ENCODE results near the gene PCBP1. TPM values are rescaled to one million over a fixed set of nuclear protein-coding genes. Genes with fewer than 3 reads are reported as not detected.

PCBP1 gene
- total and polyA plus RNA-seq, 12 donors = 32.8 to 511 (median 309) TPM

- DNase-seq = no peak
- no peak for TF ChIP-seq CTCF (IDR thresholded peaks at IDR 0.05)
- TF ChIP-seq POLR2A (IDR thresholded peaks at IDR 0.05) = no peak
- Histone ChIP-seq H3K9me3 (replicated peaks in 1 of 3) (no peaks in the 10 kb centered on the region), H3K27me3 (no peaks in the 10 kb centered on the region), H3K27ac (peak overlapping the region in 2 of 5 donors; percentile 34 to 53), H3K4me3 (no peak overlapping the region), H3K36me3 (replicated peaks in 1 of 2) (peaks cover 0 to 33% of the 10 kb centered on the region in 2 donors), H3K4me1 (replicated peaks in 1 of 2) (peaks cover 0 to 18% of the 10 kb centered on the region in 2 donors)
- intact Hi-C loops (cut with DNase I) = loop anchor here in 1 of 2 donors (10.0 kb wide), 1 partner anchor 111 kb away; no protein-coding TSS in a partner anchor
- WGBS, 4 donors = 88 to 95% (median 90%) methylated on average over 2 of the region's 2 CpGs
Measured at GRCh38 chr2:70045932-70046331, 41.3 kb upstream of the PCBP1 start.

DNA sequence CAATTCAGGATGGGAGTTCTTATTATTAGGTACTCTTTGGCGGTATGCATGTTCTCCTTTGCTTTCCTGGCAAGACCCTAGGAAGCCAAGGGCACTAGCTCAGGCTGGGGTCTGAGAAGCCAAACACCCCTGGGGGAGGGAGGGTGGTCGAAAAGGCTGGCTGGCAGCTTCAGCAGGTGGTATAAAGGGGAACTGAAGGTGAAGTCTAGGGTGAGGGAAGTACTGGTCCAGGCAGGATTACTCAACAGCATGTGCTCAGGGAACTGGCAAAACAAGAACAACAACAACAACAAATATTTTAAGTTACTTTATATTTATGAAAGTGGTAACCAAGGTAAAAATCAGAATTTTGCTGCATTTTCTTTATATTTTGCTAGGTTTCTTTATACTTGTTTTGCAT lies 40.7 kb upstream of the PCBP1 start:
- DNase-seq = no peak
- Histone ChIP-seq H3K4me3 (no peak overlapping the region), H3K9me3 (replicated peaks in 1 of 3) (no peaks in the 10 kb centered on the region), H3K27ac (peak overlapping the region in 2 of 5 donors; percentile 34 to 53), H3K27me3 (no peaks in the 10 kb centered on the region), H3K36me3 (replicated peaks in 1 of 2) (peaks cover 0 to 35% of the 10 kb centered on the region in 2 donors), H3K4me1 (replicated peaks in 1 of 2) (peaks cover 0 to 18% of the 10 kb centered on the region in 2 donors)
- intact Hi-C loops (cut with DNase I) = loop anchor here in 1 of 2 donors (10.0 kb wide), 1 partner anchor 112 kb away; no protein-coding TSS in a partner anchor
- TF ChIP-seq CTCF (IDR thresholded peaks at IDR 0.05) = no peak
- no peak for TF ChIP-seq POLR2A (IDR thresholded peaks at IDR 0.05)
- 55 to 83% (median 71%) methylated on average over 2 of the region's 2 CpGs for WGBS, 4 donors

DNA sequence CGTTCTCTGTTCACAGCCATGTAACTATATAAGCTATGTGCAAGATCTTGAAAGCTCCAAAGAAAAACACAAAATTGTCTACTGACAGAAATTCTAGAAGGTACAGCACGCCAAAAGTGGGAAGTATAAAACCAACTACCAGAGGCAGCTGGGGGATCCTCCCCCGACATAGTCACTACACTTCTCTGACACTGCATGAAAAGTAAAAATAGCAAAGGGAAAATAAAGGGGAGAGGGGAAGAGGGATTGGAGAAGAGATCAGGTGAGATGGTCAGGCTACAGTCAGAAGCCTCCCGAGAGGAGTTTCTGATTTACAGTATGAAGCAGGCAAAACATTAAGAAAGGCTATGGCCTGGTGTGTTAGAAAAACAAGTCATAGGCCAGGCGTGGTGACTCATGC lies 39.8 kb upstream of the PCBP1 start:
- 75 to 88% (median 82%) methylated on average over 5 of the region's 5 CpGs for WGBS, 4 donors
- H3K36me3 ChIP-seq (replicated peaks in 1 of 2) = peaks cover 0 to 35% of the 10 kb centered on the region in 2 donors

GRCh38 chr2:70049255-70049654 lies 38.0 kb upstream of the PCBP1 start:
- Histone ChIP-seq H3K27ac (no peak overlapping the region), H3K4me3 (no peak overlapping the region), H3K9me3 (replicated peaks in 1 of 3) (no peaks in the 10 kb centered on the region), H3K36me3 (replicated peaks in 1 of 2) (peaks cover 0 to 35% of the 10 kb centered on the region in 2 donors), H3K27me3 (no peaks in the 10 kb centered on the region), H3K4me1 (replicated peaks in 1 of 2) (peaks cover 0 to 18% of the 10 kb centered on the region in 2 donors)
- DNase-seq = no peak
- TF ChIP-seq CTCF (IDR thresholded peaks at IDR 0.05) (no peak), POLR2A (IDR thresholded peaks at IDR 0.05) (no peak)
- 83 to 100% (median 92%) methylated on average over 1 of the region's 1 CpG for WGBS, 4 donors
- intact Hi-C loops (cut with DNase I) = loop anchor here in 1 of 2 donors (10.0 kb wide), 1 partner anchor 114 kb away; no protein-coding TSS in a partner anchor

More for the DNA sequence above, 39.8 kb upstream of the PCBP1 start:
- Histone ChIP-seq H3K27ac (peak overlapping the region in 2 of 5 donors; percentile 53), H3K27me3 (no peaks in the 10 kb centered on the region), H3K4me1 (replicated peaks in 1 of 2) (peaks cover 0 to 18% of the 10 kb centered on the region in 2 donors), H3K9me3 (replicated peaks in 1 of 3) (no peaks in the 10 kb centered on the region), H3K4me3 (no peak overlapping the region)
- TF ChIP-seq CTCF (IDR thresholded peaks at IDR 0.05) = no peak
- no peak for TF ChIP-seq POLR2A (IDR thresholded peaks at IDR 0.05)
- no peak for DNase-seq
- intact Hi-C loops (cut with DNase I) = loop anchor here in 1 of 2 donors (10.0 kb wide), 1 partner anchor 113 kb away; no protein-coding TSS in a partner anchor

Measured in adrenal gland (tissue), 12 donors.